Neural crest cell (in vitro differentiated cells): ENCODE data around the gene FAM98B. TPM values are rescaled to one million over a fixed set of nuclear protein-coding genes. Genes with fewer than 3 reads are reported as not detected.
A peak's percentile ranks its signal among the peaks of the same experiment; 100 is the strongest.

Experiments used
- DNase-seq: peaks from one replicate; pipeline ENCODE4 v3.0.0; 2021; ENCODE audit warnings: low read depth, mixed read lengths, low spot score
- H3K27ac Mint-ChIP-seq: one replicate; pipeline ENCODE4 v1.8.0; 2021; ENCODE audit warnings: mild to moderate bottlenecking, mixed read lengths; ENCODE audit not compliant: unreplicated experiment
- H3K27me3 Mint-ChIP-seq: 2 replicates; pipeline ENCODE4 v1.8.0; 2021; ENCODE audit warnings: low read depth, mild to moderate bottlenecking, mixed read lengths
- H3K36me3 Mint-ChIP-seq: 2 replicates; pipeline ENCODE4 v1.8.0; 2021; ENCODE audit warnings: low read depth, mild to moderate bottlenecking, mixed read lengths
- H3K4me1 Mint-ChIP-seq: 2 replicates; pipeline ENCODE4 v1.8.0; 2021; ENCODE audit warnings: mixed read lengths
- H3K4me3 Mint-ChIP-seq: one replicate; pipeline ENCODE4 v1.8.0; 2021; ENCODE audit warnings: mild to moderate bottlenecking, mixed read lengths
- H3K9me3 Mint-ChIP-seq: 2 replicates; pipeline ENCODE4 v1.8.0; 2021; ENCODE audit warnings: mixed read lengths
- total RNA-seq: library from RNA; stranded (reverse); gene quantifications from 2 replicates; pipeline ENCODE4 v1.2.1, GENCODE V29; 2021
- TF ChIP-seq, protein P1 (sequence below): fragments of 200-600 bp; sonication (generic); conservative IDR thresholded peaks from 2 replicates; pipeline ENCODE4 v1.5.0; 2021; ENCODE audit warnings: antibody characterized with exemption, mild to moderate bottlenecking

FAM98B gene
- total RNA-seq, 1 donor from 2014 or later, result 38.0 TPM

DNA sequence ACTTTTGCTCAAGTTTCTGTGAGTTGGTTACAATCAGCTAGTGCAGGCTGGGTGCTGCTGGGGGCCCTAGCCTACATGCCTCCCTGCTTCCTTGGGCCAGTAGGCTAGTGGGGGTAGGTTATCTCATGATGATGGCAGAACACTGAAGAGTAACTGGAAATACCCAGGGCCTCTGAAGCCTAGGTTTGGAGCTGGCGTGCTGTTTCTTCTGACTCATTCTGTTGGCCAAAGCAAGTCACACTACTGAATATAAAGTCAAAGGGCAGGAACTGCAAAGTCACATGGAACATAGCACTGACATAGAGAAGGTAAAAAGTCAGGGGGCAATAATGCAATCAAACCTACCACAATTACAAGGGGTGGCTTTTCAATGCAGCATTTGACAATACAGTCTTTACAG lies 76.2 kb downstream of the FAM98B start:
- TF ChIP-seq, protein P1, sequence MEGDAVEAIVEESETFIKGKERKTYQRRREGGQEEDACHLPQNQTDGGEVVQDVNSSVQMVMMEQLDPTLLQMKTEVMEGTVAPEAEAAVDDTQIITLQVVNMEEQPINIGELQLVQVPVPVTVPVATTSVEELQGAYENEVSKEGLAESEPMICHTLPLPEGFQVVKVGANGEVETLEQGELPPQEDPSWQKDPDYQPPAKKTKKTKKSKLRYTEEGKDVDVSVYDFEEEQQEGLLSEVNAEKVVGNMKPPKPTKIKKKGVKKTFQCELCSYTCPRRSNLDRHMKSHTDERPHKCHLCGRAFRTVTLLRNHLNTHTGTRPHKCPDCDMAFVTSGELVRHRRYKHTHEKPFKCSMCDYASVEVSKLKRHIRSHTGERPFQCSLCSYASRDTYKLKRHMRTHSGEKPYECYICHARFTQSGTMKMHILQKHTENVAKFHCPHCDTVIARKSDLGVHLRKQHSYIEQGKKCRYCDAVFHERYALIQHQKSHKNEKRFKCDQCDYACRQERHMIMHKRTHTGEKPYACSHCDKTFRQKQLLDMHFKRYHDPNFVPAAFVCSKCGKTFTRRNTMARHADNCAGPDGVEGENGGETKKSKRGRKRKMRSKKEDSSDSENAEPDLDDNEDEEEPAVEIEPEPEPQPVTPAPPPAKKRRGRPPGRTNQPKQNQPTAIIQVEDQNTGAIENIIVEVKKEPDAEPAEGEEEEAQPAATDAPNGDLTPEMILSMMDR, result no peak
- Mint-ChIP-seq H3K36me3 (no peaks in the 10 kb centered on the region), H3K27me3 (no peaks in the 10 kb centered on the region), H3K4me1 (peaks cover 12% of the 10 kb centered on the region), H3K9me3 (peaks cover 3% of the 10 kb centered on the region), H3K4me3 (no peak overlapping the region), H3K27ac (no peak overlapping the region)
- no peak for DNase-seq

DNA sequence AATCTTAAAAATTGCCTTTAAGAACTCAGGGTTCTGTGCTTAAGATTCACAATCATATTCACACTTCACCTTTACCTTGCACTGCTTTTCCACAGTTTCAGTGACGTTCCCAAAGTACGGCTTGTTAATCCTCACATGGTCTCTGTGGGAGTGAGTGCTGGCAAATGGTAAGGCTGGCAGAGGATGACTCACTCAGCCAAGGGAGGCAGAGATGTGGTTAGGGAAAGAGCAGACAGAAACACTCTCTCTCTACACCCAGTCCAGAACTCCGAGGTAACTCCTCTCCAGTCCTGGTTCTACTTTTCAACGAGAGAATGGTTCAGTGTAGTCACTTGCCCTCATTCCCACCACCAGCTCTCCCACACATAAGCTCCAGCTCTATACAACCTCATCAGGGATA lies 77.6 kb downstream of the FAM98B start:
- H3K36me3 Mint-ChIP-seq, result no peaks in the 10 kb centered on the region
- DNase-seq, result no peak
- H3K4me3 Mint-ChIP-seq, result no peak overlapping the region
- no peak overlapping the region for H3K27ac Mint-ChIP-seq
- peaks cover 3% of the 10 kb centered on the region for H3K9me3 Mint-ChIP-seq
- TF ChIP-seq, protein P1, result no peak
- peaks cover 12% of the 10 kb centered on the region for H3K4me1 Mint-ChIP-seq
- H3K27me3 Mint-ChIP-seq, result no peaks in the 10 kb centered on the region

DNA sequence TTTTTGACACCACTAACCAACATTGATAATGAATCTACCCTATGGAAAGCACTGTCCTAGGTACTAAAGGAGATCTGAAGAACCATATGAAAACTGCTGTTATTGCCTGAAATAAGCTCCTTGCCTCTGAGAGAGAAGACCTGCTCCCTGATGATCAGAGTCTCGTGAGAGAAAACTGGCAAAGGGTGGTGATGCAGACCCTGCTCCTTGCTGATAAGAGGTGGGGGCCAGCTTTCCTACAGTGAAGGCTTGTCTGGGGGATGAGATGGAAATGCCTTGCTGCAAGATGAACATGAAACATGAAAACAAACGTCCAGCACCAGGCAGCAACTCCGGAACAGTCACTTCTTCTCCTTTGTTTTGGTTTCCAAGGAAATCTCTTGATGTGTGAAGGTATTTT lies 78.8 kb downstream of the FAM98B start:
- Mint-ChIP-seq H3K4me1 (peaks cover 12% of the 10 kb centered on the region), H3K36me3 (no peaks in the 10 kb centered on the region), H3K27ac (no peak overlapping the region), H3K27me3 (no peaks in the 10 kb centered on the region), H3K4me3 (no peak overlapping the region), H3K9me3 (peaks cover 3% of the 10 kb centered on the region)
- TF ChIP-seq, protein P1, result no peak
- DNase-seq, result no peak

DNA sequence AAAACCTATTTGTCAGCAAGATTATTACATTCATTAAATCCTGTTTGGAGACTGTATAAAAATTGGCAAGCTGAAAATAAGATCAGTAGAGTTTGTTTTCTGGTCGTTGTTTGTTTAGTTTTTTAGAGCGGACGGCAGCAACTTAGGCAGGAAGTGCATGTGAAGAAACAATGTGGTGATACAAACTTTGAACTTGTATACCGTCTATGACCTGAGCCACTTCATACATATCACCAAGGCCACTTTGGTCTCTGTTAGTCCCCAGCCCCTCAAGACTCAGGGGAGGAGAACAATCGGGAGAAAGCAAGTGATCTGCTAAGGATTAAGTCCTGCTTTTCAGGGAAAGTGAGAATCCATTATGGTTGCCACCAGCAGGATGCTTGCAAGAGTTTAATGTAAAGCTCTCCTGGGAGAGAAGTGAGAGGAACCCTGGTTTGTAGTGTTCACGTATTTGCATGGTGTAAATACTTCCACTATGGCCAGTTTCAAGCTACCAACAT lies 79.5 kb downstream of the FAM98B start:
- H3K27ac Mint-ChIP-seq, result peak overlapping the region; percentile 68
- H3K4me3 Mint-ChIP-seq, result no peak overlapping the region
- H3K4me1 Mint-ChIP-seq, result peaks cover 12% of the 10 kb centered on the region
- no peaks in the 10 kb centered on the region for H3K27me3 Mint-ChIP-seq
- no peaks in the 10 kb centered on the region for H3K36me3 Mint-ChIP-seq
- no peak for DNase-seq
- TF ChIP-seq, protein P1, result no peak
- H3K9me3 Mint-ChIP-seq, result peaks cover 3% of the 10 kb centered on the region

DNA sequence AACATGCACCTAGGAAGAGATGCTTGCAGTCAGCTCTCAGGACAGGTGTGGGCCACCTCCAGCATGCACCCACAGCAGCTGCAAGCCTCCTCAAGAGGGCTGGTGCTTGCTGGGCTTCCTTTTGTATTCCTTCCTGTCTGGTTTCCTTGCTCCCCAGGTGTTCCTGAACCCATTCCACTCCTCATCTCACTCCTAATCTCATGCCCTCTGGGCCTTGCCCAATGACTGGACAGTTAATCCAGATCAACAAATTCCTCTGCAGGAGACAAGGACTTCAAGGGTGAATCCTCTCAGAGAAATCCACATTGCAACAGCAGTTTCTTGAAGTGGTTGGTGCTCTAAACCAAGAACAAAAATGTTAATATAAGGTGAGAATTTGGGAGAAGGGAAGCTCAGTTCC lies 80.0 kb downstream of the FAM98B start:
- TF ChIP-seq, protein P1, result no peak
- no peak overlapping the region for H3K4me3 Mint-ChIP-seq
- H3K9me3 Mint-ChIP-seq, result peaks cover 3% of the 10 kb centered on the region

More for the DNA sequence above, 80.0 kb downstream of the FAM98B start:
- no peak for DNase-seq
- no peaks in the 10 kb centered on the region for H3K36me3 Mint-ChIP-seq
- peaks cover 12% of the 10 kb centered on the region for H3K4me1 Mint-ChIP-seq
- no peaks in the 10 kb centered on the region for H3K27me3 Mint-ChIP-seq
- H3K27ac Mint-ChIP-seq, result no peak overlapping the region
